ENCODE data around the gene SELPLG.
"Not testable (repeated sequence)": the region's sequence is repeated elsewhere in the genome, so short reads cannot be mapped to it uniquely, and the experiment has no call there.

SELPLG gene

DNA sequence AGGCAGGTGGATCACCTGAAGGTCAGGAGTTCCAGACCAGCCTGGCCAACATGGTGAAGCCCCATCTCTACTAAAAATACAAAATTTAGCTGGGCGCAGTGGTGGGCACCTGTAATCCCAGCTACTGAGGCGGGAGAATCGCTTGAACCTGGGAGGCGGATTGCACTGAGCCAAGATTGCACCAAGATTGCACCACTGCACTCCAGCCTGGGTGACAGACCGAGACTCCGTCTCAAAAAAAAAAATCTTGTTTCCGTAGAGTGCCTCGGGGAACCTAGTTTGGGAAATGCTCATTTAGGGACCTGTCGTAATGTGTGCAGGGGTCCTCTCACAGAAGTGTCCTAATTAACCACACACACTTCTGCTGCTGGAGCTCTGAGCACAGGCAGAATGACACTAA lies 43.2 kb downstream of the SELPLG start:
- not testable (repeated sequence) for DNase-seq (ENCODE audit: low read depth in 2 of 2)

DNA sequence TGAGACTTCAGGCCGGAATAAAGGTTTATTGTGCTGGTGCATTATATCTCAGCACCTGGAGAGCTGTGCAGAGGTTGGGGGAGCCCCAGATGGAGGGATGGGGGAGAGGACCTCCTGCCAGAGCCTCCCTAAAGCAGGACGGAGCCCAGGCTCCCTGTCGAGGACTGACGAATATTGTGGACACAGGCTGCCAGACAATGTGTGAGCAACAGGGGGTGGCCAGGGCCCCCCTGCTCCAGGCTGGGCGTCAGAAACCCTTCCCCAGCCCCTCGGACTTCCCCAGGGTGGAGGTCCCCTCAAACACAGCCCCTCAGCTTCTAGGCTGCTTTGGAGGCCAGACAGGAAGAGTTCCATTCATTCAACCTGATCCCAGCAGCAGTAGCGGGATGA lies 43.9 kb downstream of the SELPLG start:
- DNase-seq (ENCODE audit: low read depth in 2 of 2), result no peak

DNA sequence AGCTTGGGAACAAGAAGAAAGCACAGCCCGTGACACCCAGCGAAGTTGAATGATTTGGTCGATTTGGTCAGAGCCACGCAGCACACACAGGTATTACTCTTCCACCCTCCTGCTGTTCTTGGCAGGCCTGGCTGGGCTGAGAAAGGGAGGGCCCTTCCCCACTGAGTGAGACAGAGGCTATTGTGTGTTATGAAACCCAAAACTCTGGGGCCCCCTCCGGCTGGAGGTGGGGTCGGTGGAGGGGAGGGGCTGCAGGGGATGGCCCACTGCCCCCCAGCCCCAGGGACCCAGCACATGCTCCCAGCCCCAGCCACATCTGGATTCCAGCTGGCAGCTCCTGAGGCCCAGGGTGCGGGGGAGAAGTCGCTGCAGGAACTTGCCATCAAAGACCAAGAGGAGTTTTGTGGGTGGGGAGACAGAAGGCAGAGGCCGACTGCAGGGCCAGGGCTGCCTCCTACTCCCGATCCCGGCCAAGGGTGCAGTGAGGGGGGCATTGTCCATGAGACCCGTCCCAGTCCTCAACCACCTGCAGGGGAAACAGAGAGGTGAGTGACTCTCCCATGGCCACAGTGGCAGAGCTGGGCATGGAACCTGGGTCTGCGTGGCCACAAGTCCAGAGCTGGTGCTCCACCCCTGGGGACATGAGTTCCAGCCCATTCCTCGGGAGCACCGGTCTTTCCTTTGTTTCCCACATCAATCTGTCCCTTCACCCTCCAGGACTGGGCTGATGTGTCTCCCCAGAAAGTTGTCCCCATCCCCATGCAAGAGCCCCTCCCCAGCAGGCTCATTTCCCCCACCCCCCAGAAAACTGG lies 44.5 kb downstream of the SELPLG start:
- no peak for DNase-seq (ENCODE audit: low read depth in 2 of 2)

DNA sequence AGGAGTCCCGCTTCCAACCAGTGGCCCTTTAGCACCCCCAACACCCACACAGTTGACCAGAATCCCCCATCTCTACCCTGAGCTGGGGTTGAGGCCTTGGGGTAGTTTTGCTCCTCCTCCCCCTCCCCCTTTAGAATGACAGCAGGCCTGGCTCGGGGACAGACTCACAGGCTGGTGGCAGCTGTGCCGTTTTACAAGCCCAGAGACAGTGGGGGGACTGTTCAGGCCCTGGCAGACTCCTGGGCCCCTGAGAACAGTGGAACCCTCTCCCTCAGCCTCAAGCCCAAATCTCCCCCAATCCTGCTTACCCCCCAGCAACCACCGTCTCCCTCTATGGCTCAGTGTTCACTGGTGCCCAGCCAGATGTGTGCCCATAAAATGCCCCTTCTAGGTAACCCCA lies 45.9 kb downstream of the SELPLG start:
- no peak for DNase-seq (ENCODE audit: low read depth in 2 of 2)

DNA sequence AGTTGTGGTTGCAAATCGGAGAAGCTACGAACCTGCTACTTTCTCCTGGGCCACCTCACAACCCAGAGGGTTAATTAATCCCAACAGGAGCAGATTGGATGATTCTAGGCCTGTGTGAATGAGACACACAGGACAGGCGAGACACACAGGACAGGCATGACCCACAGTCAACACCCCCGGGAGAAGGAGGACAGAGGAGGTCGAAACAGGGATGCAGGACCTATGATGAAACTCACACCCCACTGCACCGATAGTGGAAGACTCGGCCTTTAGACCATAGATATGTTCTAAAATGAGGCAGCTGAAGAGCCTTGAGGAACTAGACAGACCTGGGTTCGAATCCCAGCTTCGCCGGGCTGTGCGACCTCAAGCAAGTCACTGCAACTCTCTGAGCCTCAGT lies 47.4 kb downstream of the SELPLG start:
- DNase-seq (ENCODE audit: low read depth in 2 of 2), result no peak

DNA sequence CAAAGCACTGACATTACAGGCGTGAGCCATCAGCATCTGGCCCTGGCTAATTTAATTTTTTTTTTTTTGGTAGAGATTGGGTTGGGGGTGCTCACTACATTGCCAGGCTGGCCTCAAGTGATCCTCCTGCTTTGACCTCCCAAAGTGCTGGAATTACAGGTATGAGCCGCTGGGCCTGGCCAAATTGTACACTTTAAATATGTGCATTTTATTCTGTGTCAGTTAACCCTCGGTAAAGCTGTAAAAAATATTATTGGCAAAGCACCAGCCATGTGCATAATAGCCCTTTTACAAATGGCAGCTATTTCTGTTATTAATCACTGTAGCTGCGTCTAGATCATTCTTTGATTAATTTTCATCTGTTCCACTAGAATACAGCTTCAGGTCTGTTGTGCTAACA lies 47.8 kb downstream of the SELPLG start:
- no peak for DNase-seq (ENCODE audit: low read depth in 2 of 2)

DNA sequence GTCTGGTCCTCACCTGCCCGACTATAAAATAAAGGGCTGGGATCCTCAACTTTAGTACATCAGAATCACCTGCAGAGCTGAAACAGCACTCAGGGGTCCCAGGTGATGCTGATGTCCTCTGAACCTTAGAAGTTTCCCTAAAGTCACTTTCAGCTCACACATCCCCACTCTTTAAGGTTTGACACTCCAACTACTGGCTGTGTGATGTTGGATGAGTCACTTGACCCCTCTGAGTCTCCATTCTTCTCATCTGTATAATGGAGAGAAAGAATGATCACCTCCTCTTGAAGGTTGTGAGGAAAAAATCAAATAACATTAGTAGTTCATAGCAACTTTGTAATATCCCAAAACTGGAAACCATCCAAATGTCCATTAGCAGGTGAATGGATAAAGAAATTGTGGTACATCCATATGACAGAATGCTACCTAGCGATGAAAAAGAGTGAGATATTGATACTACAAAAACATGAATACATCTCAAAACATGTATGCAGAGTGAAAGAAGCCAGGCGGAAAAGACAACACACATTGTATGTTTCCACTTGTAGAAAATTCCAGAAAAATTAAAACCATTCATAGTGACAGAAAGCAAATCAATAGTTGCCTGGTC lies 49.1 kb downstream of the SELPLG start:
- DNase-seq (ENCODE audit: low read depth in 2 of 2), result no peak

DNA sequence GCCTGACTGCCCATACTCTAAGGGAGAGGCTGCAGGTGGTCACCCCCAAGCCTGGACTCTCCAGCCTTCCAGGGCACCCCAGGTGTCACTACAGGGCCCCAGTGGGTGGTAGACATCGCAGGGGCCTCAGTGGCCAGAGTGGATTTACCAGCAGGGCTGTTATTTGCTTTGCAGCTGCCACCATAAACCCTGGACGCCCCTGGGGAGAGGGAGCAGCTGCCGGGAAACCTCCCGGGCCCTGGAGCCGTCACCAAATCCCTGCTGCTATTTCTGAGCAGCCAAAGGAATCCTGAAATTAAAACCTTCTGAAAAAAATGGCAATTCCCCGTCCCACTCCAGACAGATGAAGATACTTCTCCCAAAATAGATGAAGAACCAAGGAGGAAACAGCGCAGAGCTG lies 49.7 kb downstream of the SELPLG start:
- no peak for DNase-seq (ENCODE audit: low read depth in 2 of 2)

DNA sequence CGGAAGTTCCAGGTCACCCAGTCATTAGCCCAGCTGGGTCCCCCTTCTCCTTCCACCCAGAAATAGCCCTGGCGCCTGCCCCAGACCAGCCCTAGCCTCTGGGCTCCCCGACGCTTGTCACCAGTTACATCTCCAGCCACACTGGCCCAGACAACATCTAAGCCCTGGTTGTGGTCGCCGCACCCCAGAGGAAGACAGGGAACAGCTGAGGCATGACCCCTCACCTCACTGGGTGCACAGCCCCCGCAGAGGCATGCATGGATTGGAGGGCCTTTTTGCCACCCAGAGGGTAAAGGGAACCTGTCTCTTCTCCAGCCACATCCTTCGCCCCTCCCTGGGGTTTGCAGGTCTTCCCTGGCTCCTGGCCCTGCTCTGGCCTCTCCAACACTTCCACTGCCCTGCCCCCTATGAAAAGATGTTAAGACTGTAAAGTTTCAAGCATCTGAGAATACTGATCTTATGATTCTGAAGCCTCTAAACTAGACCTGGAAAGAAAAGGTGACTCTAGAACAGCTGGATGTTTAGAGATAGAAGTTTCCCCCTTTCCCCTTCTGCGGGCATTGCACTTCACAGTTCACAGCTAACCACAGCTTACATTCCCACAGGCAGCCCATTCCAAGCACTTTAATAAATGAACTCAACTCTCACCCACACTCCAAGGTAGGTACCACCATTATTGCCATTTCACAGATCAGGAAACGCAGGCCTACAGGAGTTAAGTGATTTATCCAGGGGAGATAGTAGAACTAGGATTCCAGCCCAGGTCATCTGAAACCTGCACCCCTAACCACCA lies 50.5 kb downstream of the SELPLG start:
- DNase-seq (ENCODE audit: low read depth in 2 of 2), result no peak

DNA sequence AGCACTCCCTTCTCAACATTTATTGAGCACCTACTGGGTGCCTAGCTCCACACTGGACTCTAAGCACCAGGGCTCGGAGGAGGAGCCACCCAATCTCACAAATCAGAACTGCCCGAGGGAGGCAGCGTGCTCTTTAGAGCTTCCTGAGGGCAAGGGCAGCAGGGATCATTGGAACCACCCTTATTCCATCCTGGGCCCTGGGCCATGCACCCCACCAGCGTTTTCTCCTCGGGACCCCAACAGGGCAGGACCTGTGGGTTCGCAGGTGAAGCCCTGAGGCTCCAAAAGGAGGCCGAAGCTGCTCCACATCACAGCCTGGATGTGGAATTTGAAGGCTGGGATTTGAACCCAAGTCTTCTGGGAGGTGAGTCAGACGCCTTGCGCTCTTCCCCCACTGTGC lies 51.2 kb downstream of the SELPLG start:
- no peak for DNase-seq (ENCODE audit: low read depth in 2 of 2)

DNA sequence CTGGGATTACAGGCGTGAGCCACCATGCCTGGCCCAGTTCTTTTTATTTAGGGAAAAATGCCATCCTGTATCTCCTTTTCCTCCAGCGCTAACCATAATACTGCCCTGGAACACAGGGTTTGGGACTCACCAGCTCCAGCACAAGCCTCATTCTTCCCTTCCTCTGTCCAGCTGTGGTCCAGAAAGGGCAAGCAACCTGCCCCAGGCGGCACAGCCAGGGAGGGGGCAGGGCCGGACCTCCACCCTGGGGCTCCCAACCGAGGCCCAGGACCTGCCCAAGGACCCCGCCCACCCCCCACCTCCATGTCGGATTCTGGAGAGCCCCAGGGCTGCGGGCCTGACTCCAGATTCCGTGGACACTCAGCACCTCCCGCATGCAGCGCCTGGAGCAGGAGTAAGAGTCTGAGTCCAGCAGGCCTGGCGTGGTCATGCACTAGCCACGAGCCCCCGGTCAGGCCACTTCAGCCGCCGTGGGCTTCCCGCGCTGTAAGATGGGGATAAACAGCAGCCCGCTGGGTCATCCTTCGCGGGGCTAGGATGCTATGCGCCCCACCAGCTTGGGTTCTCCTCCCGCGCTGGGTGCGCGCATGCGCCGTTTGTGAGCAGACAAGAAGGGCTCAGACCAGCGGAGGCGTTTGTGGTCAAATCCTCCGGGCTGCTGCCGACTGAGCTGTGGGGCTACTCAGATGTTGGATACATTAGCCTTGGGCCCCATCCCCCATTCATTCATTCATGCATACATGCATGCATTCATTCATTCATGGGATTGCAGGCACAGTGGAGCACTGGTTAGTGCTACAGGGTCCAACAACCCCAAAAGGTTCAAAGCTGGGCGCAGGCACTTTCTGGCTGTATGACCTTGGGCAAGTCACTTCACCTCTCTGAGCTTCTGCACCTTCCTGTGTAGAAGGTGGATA lies 52.1 kb downstream of the SELPLG start:
- DNase-seq (ENCODE audit: low read depth in 2 of 2), result no peak

DNA sequence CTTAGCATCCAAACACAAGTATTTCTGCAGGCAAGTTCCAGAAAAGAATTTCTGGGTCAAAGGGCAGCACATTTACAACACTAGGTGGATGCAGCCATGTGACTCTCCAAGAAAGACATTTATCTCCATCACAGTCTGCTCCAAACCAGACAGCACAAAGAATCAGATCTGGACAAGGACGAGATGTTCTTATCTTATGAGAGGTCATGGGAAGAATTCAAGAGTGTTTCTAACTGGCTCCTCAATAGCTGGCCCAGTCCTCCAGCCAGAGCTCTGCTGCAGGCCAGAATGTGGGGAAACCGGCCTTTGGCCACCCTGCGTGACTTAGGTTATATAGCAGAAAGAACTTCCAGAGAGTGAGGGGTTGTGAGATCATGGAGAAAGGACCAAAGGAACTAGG lies 53.2 kb downstream of the SELPLG start:
- no peak for DNase-seq (ENCODE audit: low read depth in 2 of 2)

DNA sequence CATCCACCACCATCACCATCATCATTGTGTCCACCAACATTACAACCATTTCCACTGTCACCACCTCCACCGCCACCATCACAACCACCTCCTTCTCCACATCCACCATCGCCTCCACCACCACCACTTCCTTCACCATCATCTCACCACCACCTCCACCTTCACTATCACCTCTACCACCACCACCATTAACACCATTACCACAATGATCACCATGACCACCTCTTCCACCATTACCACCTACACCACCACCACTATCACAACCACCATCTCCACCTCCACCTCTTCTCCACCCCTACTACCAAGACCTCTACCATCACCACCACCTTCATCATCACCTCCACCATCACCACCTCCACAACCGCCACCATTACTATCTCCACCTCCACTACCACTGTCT lies 54.9 kb downstream of the SELPLG start:
- no peak for DNase-seq (ENCODE audit: low read depth in 2 of 2)

DNA sequence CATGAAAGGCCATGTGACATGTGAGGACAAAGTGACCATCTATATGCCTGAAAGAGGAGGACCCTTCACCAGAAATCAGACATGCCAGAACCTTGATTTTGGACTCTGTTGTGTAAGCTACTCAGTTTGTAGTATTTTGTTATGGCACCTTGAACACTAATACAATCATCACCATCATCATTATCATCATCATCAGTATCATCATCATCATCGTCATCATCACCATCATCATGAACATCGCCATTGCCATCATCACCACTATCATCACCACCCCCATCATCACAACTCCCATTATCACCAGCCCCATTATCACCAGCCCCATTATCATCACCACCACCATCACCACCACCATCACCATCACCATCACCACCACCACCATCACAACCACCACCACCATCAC lies 55.4 kb downstream of the SELPLG start:
- DNase-seq (ENCODE audit: low read depth in 2 of 2), result no peak

DNA sequence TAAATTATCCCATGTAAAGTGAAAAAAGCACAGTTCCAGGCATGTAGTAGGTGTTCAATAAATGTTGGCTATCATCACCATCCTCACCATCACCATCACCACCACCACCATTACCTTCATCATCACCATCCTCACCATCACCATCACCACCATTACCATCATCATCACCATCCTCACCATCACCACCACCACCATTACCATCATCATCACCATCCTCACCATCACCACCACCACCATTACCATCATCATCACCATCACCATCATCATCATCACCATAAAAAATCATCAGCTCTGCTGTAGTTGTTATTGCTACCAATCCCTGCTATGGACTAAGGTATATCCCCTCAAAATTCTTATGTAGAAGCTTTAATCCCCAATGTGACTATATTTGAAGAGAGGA lies 56.2 kb downstream of the SELPLG start:
- no peak for DNase-seq (ENCODE audit: low read depth in 2 of 2)

DNA sequence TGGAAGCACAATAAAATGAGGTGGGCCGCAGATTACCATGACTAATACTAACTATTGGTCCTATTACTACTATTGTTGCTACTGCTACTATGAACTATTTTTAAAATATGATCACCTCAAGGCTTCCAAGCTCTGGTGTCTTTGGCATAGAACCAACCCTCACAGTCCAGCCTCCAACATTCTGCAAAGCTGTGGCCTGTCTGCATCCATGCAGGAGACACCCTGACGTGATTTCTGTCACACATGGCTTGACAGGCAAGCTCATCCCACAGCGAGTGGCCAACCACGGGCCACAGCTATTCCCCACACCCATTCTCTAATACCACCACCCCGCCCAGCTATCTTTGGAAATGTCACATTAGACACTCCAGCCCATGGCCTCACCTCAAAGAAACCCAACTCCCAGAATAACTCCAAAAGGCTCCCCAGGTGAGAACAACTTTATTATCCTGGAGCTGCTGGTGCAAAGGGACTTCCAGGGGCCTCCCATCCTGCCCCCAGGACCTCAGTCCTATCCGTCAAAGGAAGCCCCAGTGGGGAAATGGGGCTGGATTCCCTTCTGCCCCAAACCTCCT lies 56.9 kb downstream of the SELPLG start:
- no peak for DNase-seq (ENCODE audit: low read depth in 2 of 2)

DNA sequence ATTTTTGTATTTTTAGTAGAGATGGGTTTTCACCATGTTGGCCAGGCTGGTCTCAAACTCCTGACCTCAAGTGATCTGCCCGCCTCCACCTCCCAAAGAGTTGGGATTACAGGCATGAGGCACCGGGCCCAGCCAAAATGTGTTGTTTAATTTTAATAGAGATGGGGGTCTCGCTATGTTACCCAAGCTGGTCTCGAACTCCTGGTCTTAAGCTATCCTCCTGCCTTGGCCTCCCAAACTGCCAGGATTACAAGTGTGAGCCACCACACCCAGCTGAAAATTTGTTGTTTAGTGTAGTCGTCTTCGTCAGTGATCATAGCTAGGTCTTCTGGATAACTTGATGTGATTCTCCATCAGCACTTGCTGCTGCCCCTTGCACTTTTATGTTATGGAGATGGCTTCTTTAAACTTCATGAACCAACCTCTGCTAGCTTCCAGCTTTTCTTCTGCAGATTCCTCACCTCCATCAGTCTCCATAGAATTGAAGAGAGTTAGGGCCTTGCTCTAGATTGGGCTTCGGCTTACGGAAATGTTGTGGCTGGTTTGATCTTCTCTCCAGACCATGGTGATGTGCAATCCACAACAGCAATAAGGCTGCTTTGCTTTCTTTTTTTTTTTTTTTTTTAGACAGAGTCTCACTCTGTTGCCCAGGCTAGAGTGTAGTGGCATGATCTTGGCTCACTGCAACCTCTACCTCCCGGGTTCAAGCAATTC lies 58.3 kb downstream of the SELPLG start:
- DNase-seq (ENCODE audit: low read depth in 2 of 2), result no peak

DNA sequence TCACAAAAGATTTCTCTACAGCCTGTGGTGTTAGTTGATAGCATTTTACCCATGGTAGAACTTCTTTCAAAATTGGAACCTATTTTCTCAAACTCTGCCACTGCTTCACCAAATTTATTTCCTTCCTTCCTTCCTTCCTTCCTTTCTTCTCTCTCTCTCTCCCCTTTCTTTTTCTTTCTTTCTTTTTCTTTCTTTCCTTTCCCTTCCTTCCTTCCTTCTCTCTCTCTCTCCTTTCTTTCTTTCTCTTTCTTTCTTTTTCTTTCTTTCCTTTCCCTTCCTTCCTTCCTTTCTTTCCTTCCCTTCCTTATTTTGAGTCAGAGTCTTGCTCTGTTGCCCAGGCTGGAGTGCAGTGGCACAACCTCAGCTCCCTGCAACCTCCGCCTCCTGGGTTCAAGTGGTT lies 59.4 kb downstream of the SELPLG start:
- not testable (repeated sequence) for DNase-seq (ENCODE audit: low read depth in 2 of 2)

DNA sequence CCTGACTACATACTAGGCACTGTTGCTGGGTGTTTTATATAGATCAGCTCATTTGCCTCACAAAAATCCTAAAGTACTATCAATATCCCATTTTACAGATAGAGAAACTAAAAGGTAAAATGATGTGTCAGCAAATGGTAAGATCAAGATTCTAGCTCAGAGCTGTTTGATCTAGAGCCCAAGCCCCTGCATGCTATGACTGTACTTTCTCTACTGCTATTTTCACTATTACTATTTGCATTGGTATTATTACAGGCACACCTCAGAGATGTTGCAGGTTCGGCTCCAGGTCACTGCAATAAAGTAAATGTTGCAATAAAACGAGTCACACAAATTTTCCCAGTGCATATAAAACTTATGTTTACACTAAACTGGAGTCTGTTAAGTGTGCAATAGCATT lies 60.4 kb downstream of the SELPLG start:
- DNase-seq (ENCODE audit: low read depth in 2 of 2), result no peak

DNA sequence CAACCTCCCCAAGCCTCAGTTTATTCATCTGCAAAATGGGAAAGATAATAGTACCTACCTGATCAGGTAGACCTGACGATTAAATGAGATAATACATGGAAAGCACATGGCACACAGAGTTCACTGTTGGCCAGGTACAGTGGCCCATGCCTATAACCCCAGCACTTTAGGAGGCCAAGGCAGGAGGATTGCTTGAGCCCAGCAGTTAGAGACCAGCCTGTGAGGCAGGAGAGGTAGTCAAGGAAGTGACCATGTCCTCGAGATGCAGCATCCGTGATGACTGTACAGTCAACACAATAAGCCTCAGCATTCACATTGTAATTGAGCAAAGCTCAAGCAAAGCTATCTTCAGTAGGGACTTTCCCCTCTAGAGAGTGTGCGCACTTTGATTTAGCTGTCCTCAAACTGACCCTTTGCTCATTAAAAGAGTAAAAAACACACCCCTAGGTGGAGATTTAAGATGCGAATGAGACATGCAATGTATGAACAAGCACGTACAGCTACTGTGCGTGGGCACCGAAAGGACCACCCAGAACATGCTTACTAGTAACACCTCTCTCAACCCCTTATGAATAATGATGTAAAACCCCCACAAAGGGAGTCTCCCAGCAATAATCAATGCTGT lies 61.4 kb downstream of the SELPLG start:
- no peak for DNase-seq (ENCODE audit: low read depth in 2 of 2)

Data from activated CD8-positive, alpha-beta memory T cell treated with anti-CD3 and anti-CD28 coated beads for 4 hours (primary cell).